GM19455 (cell line): Measurements from ENCODE around the gene SYT9.

Experiments
- ATAC-seq: cut with Tn5 transposase; IDR thresholded peaks from one replicate; pipeline ENCODE4 v1.9.1; 2021; ENCODE audit not compliant: unreplicated experiment

Gene SYT9

GRCh38 chr11:7251836-7252682 lies at the start of gene SYT9:
TSS of gene SYT9 (plus strand) at chr11:7251904. CDS start at chr11:7252187, 283 bp downstream.
- ATAC-seq = no peak

- no peak for ATAC-seq
These were observed 49.3 kb upstream of the SYT9 start for GRCh38 chr11:7202412-7202811.

GRCh38 chr11:7204778-7205177 lies 46.9 kb upstream of the SYT9 start:
- ATAC-seq = no peak

- no peak for ATAC-seq
These were observed 43.3 kb upstream of the SYT9 start for GRCh38 chr11:7208391-7208790.

GRCh38 chr11:7219491-7219890 lies 32.2 kb upstream of the SYT9 start:
- no peak for ATAC-seq

GRCh38 chr11:7220636-7221035 lies 31.1 kb upstream of the SYT9 start:
- no peak for ATAC-seq

GRCh38 chr11:7222619-7223018 lies 29.1 kb upstream of the SYT9 start:
- no peak for ATAC-seq

GRCh38 chr11:7239877-7240276 lies 11.8 kb upstream of the SYT9 start:
- ATAC-seq = no peak

- ATAC-seq = no peak
These were observed 6.4 kb upstream of the SYT9 start for GRCh38 chr11:7245341-7245740.

GRCh38 chr11:7246179-7246578 lies 5.5 kb upstream of the SYT9 start:
- ATAC-seq = no peak

- ATAC-seq = no peak
These were observed 1.5 kb upstream of the SYT9 start for GRCh38 chr11:7250166-7250565.

- no peak for ATAC-seq
These were observed 243 bp upstream of the SYT9 start for GRCh38 chr11:7251487-7251835.

GRCh38 chr11:7252683-7253213 lies 1.0 kb downstream of the SYT9 start:
- ATAC-seq = no peak

GRCh38 chr11:7253800-7254199 lies 2.1 kb downstream of the SYT9 start:
- no peak for ATAC-seq

- ATAC-seq = no peak
These were observed 3.1 kb downstream of the SYT9 start for GRCh38 chr11:7254731-7255291.

- ATAC-seq = no peak
These were observed 5.2 kb downstream of the SYT9 start for GRCh38 chr11:7256943-7257342.

- no peak for ATAC-seq
These were observed 6.0 kb downstream of the SYT9 start for GRCh38 chr11:7257724-7258123.

GRCh38 chr11:7261578-7261977 lies 9.9 kb downstream of the SYT9 start:
- no peak for ATAC-seq

- no peak for ATAC-seq
These were observed 11.0 kb downstream of the SYT9 start for GRCh38 chr11:7262672-7263071.

- ATAC-seq = no peak
These were observed 12.1 kb downstream of the SYT9 start for GRCh38 chr11:7263842-7264241.

- no peak for ATAC-seq
These were observed 17.1 kb downstream of the SYT9 start for GRCh38 chr11:7268758-7269157.

- no peak for ATAC-seq
These were observed 18.6 kb downstream of the SYT9 start for GRCh38 chr11:7270233-7270865.
